HG03064 (cell line): ENCODE results near the gene GNG7.
"Not testable (repeated sequence)": the region's sequence is repeated elsewhere in the genome, so short reads cannot be mapped to it uniquely, and the experiment has no call there.

Experiments used
- ATAC-seq: cut with Tn5 transposase; IDR thresholded peaks from one replicate; pipeline ENCODE4 v1.9.1; 2021; ENCODE audit warnings: low read depth; ENCODE audit not compliant: unreplicated experiment

The GNG7 gene

GRCh38 chr19:2543463-2544442, 158.7 kb downstream of the GNG7 start:
- ATAC-seq: no peak

GRCh38 chr19:2543072-2543462, 159.4 kb downstream of the GNG7 start:
- ATAC-seq: not testable (repeated sequence)

- no peak for ATAC-seq
These were observed 160.0 kb downstream of the GNG7 start for GRCh38 chr19:2542341-2543069.

- no peak for ATAC-seq
These were observed 161.6 kb downstream of the GNG7 start for GRCh38 chr19:2540646-2541454.

- no peak for ATAC-seq
These were observed 162.2 kb downstream of the GNG7 start for GRCh38 chr19:2540251-2540645.

GRCh38 chr19:2538096-2538757, 164.3 kb downstream of the GNG7 start:
- no peak for ATAC-seq

GRCh38 chr19:2537584-2537983, 164.9 kb downstream of the GNG7 start:
- ATAC-seq: not testable (repeated sequence)

GRCh38 chr19:2536461-2536860, 166.0 kb downstream of the GNG7 start:
- ATAC-seq: no peak

GRCh38 chr19:2534423-2535013, 168.0 kb downstream of the GNG7 start:
- ATAC-seq: no peak

- ATAC-seq: no peak
These were observed 168.6 kb downstream of the GNG7 start for GRCh38 chr19:2533686-2534422.

GRCh38 chr19:2533072-2533425, 169.4 kb downstream of the GNG7 start:
- no peak for ATAC-seq

- ATAC-seq: no peak
These were observed 170.0 kb downstream of the GNG7 start for GRCh38 chr19:2532252-2533071.

GRCh38 chr19:2529942-2530341, 172.6 kb downstream of the GNG7 start:
- ATAC-seq: not testable (repeated sequence)

- no peak for ATAC-seq
These were observed 173.0 kb downstream of the GNG7 start for GRCh38 chr19:2529473-2529918.

GRCh38 chr19:2528675-2529101, 173.8 kb downstream of the GNG7 start:
- no peak for ATAC-seq

- no peak for ATAC-seq
These were observed 174.8 kb downstream of the GNG7 start for GRCh38 chr19:2527686-2528085.

GRCh38 chr19:2527171-2527570, 175.3 kb downstream of the GNG7 start:
- no peak for ATAC-seq
